ENCODE measurements around the gene IFITM10.

Gene IFITM10

DNA sequence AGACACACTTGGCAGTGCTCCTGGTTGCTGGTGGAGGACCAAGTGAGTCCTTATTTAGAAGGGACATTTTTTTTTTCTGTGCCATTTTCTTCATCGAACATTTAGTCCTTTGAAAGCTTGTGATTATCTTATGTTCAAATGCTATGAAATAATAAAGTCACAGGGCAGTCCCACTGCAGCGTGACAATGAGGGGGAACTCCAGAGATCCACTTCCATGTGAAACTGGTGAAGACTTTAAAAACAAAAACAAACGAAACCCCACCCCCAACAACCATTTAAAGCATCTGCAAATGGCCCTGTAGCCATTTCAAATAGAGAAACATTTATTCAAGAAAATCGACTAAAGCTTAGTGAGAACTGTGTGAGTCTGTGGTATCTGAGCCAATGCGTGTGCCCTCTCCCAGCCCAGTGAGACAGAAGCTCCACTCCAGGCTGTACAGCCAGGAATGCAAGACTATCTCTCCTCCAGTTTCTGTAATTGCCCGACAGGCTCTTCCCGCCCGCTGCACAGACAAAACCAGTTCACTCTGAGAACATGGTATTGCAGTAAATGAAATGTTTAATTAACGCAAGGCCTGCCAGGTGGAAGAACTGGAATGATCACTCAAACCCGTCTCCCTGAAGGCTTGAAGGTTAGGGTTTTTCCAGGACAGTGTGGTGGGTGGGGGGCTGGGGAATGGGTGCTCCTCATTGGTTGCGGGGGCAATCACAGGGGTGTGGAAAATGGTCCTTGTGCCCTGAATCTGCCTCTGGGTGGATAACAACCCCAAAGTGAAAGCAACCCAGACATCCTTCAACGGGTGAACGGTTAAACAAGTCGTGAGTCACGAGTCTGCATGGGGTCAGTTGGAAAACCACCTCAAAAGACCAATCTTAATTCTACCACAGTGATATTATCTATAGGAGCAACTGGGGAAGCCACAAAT, 45.0 kb downstream of the IFITM10 start:
- H3K4me3 ChIP-seq (ENCODE audit: low read depth, low read length): no peak overlapping the region
- peak; percentile 37 for DNase-seq (ENCODE audit: low read depth)
- no peak for TF ChIP-seq CTCF (IDR thresholded peaks at IDR 0.05; ENCODE audit: insufficient read depth, low read depth, low read length, missing control alignments)

DNA sequence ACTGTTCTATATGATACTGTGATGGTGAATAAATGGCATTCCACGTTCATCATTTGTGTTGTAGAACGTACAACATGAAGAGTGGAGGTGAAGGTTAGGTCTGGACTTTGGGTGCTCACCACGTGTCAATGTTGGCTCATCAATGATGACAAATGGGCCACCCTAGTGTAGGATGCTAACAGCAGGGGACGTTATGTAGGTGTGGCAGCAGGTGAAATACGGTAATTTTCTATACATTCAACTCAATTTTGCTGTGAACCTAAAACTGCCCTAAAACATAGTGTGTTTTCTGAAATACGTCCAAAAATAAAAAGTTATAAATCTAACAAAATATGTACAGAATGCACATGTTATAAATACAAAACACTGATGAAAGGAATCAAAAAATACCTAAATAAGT, 47.2 kb downstream of the IFITM10 start:
- H3K4me3 ChIP-seq (ENCODE audit: low read depth, low read length): no peak overlapping the region
- no peak for TF ChIP-seq CTCF (IDR thresholded peaks at IDR 0.05; ENCODE audit: insufficient read depth, low read depth, low read length, missing control alignments)
- DNase-seq (ENCODE audit: low read depth): no peak

GRCh38 chr11:1702506-1702905, 47.9 kb downstream of the IFITM10 start:
- H3K4me3 ChIP-seq (ENCODE audit: low read depth, low read length): no peak overlapping the region
- TF ChIP-seq CTCF (IDR thresholded peaks at IDR 0.05; ENCODE audit: insufficient read depth, low read depth, low read length, missing control alignments): no peak
- no peak for DNase-seq (ENCODE audit: low read depth)

GRCh38 chr11:1701091-1701807, 49.1 kb downstream of the IFITM10 start:
- H3K4me3 ChIP-seq (ENCODE audit: low read depth, low read length): no peak overlapping the region
- DNase-seq (ENCODE audit: low read depth): no peak
- TF ChIP-seq CTCF (IDR thresholded peaks at IDR 0.05; ENCODE audit: insufficient read depth, low read depth, low read length, missing control alignments): no peak

GRCh38 chr11:1699771-1700170, 50.6 kb downstream of the IFITM10 start:
- H3K4me3 ChIP-seq (ENCODE audit: low read depth, low read length): no peak overlapping the region
- TF ChIP-seq CTCF (IDR thresholded peaks at IDR 0.05; ENCODE audit: insufficient read depth, low read depth, low read length, missing control alignments): no peak
- DNase-seq (ENCODE audit: low read depth): no peak

DNA sequence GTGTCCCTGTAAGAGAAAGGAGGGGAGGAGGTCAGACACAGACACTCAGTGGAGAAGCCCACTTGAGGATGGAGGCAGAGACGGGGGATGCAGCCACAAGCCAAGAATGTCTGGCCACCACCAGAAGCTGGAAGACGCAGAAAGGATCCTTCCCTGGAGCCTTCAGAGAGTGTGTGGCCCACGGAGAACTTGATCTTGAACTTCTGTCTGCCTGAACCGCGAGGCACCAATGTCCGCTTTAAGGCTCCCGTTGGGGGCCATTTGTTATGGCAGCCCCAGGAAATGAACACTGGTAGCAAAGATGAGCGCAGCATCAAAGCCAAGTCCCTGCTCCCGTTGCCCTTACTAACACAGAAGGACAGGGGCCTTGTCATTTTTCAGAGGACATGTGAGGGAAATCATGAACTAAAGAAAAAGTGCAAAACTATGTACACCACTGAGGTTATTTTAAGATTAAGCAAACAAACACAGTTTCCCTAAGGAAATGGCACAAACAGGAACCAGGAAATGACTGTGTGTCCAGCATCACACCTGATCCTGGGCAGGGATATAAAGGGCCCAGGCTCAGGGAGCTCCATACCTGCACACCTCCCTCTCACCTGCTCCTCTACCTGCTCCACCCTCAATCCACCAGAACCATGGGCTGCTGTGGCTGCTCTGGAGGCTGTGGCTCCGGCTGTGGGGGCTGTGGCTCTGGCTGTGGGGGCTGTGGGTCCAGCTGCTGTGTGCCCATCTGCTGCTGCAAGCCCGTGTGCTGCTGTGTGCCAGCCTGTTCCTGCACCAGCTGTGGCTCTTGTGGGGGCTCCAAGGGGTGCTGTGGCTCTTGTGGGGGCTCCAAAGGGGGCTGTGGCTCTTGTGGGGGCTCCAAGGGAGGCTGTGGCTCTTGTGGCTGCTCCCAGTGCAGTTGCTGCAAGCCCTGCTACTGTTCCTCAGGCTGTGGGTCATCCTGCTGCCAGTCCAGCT, 53.5 kb downstream of the IFITM10 start, which contains the start of gene KRTAP5-6:
KRTAP5-6 (plus strand) TSS at position 588 of the 963 bp plus-strand sequence; CDS start at position 639, 51 bp downstream.
- DNase-seq (ENCODE audit: low read depth): no peak
- TF ChIP-seq CTCF (IDR thresholded peaks at IDR 0.05; ENCODE audit: insufficient read depth, low read depth, low read length, missing control alignments): no peak

More for the DNA sequence above, 53.5 kb downstream of the IFITM10 start, which contains the start of gene KRTAP5-6:
- H3K4me3 ChIP-seq (ENCODE audit: low read depth, low read length): no peak within 1 kb of the TSS
